SU-DHL-6 (cell line): ENCODE data around the gene DACH1.

Experiments used
- H2AFZ ChIP-seq: fragments of 200-600 bp; sonication (generic); 2 replicates; pipeline ENCODE4 v1.6.1; 2014; ENCODE audit warnings: low read depth, mild to moderate bottlenecking, moderate library complexity, mixed read lengths, antibody characterized with exemption, low read length; ENCODE audit not compliant: severe bottlenecking
- H3F3A ChIP-seq: fragments of 200-600 bp; shearing (Covaris generic); 2 replicates; pipeline ENCODE4 v1.6.0; 2016; ENCODE audit warnings: antibody characterized with exemption, mild to moderate bottlenecking; ENCODE audit not compliant: insufficient read depth
- H3K27ac ChIP-seq: fragments of 200-600 bp; sonication (generic); 2 replicates; pipeline ENCODE4 v1.5.1; 2016; ENCODE audit warnings: low read depth, mild to moderate bottlenecking, low read length, moderate library complexity, mixed read lengths
- H3K27me3 ChIP-seq: fragments of 200-600 bp; sonication (generic), shearing (Covaris generic); 2 replicates; pipeline ENCODE4 v1.6.0; 2014; ENCODE audit warnings: mild to moderate bottlenecking, low read length
- H3K36me3 ChIP-seq: fragments of 200-600 bp; sonication (generic); 2 replicates; pipeline ENCODE4 v1.6.1; 2014; ENCODE audit warnings: mild to moderate bottlenecking, low read length, mixed read lengths
- H3K4me2 ChIP-seq: fragments of 300-600, 200-600 bp; shearing (Covaris generic), sonication (generic); 2 replicates; pipeline ENCODE4 v1.6.0; 2014; ENCODE audit warnings: low read length, low read depth, mild to moderate bottlenecking; ENCODE audit not compliant: poor library complexity, severe bottlenecking
- H3K4me3 ChIP-seq: fragments of 200-600 bp; sonication (generic); 2 replicates; pipeline ENCODE4 v1.5.1; 2014; ENCODE audit warnings: antibody characterized with exemption, low read length, mild to moderate bottlenecking, mixed read lengths; ENCODE audit not compliant: insufficient read depth, poor library complexity, severe bottlenecking
- H3K79me2 ChIP-seq: fragments of 200-600 bp; sonication (generic); 2 replicates; pipeline ENCODE4 v1.6.1; 2014; ENCODE audit warnings: mild to moderate bottlenecking, low read length, moderate library complexity; ENCODE audit not compliant: insufficient read depth
- H3K9ac ChIP-seq: fragments of 200-600 bp; sonication (generic); 2 replicates; pipeline ENCODE4 v1.7.0; 2014; ENCODE audit warnings: mild to moderate bottlenecking, low read length
- H3K9me2 ChIP-seq: fragments of 200-600 bp; sonication (generic); replicated peaks from 2 replicates; pipeline ENCODE4 v1.6.1; 2014; ENCODE audit warnings: low read length; ENCODE audit not compliant: insufficient read depth
- H3K9me3 ChIP-seq: fragments of 200-600 bp; sonication (generic); 2 replicates; pipeline ENCODE4 v1.6.1; 2014; ENCODE audit warnings: low read length, mixed read lengths; ENCODE audit not compliant: insufficient read depth
- H4K20me1 ChIP-seq: fragments of 200-600 bp; sonication (generic); 2 replicates; pipeline ENCODE4 v1.6.1; 2014; ENCODE audit warnings: low read depth, mild to moderate bottlenecking, antibody characterized with exemption, low read length, moderate library complexity, mixed read lengths
- CTCF ChIP-seq: fragments of 200-600 bp; sonication (generic); IDR thresholded peaks from one replicate; pipeline ENCODE4 v1.5.1; 2017; ENCODE audit warnings: antibody characterized with exemption, mild to moderate bottlenecking, low read length, moderate library complexity; ENCODE audit not compliant: insufficient read depth, poor library complexity, severe bottlenecking
- EZH2phosphoT487 ChIP-seq: fragments of 200-600 bp; sonication (generic), shearing (Covaris generic); conservative IDR thresholded peaks from 2 replicates; pipeline ENCODE4 v1.6.1; 2018; ENCODE audit warnings: mild to moderate bottlenecking, antibody characterized with exemption, low read length, moderate library complexity, mixed read lengths

Gene DACH1

GRCh38 chr13:71798707-71799106 is 68.3 kb downstream of the DACH1 start:
- no peak for TF ChIP-seq EZH2phosphoT487
- no peak for TF ChIP-seq CTCF
- no peak overlapping the region for H3K4me3 ChIP-seq

GRCh38 chr13:71797517-71797916 is 69.5 kb downstream of the DACH1 start:
- Histone ChIP-seq H3K4me3 (no peak overlapping the region), H4K20me1 (no peaks in the 10 kb centered on the region), H3K27ac (no peak overlapping the region), H3K9me2 (no peaks in the 10 kb centered on the region), H3K79me2 (no peaks in the 10 kb centered on the region), H3K9ac (no peak overlapping the region), H3K36me3 (no peaks in the 10 kb centered on the region), H3K4me2 (no peak overlapping the region), H3K9me3 (no peaks in the 10 kb centered on the region), H3F3A (no peaks in the 10 kb centered on the region), H3K27me3 (no peaks in the 10 kb centered on the region), H2AFZ (no peak overlapping the region)
- TF ChIP-seq CTCF (no peak), EZH2phosphoT487 (no peak)

More at GRCh38 chr13:71798707-71799106, 68.3 kb downstream of the DACH1 start:
- no peaks in the 10 kb centered on the region for H3K9me2 ChIP-seq
- H3K9me3 ChIP-seq = no peaks in the 10 kb centered on the region
- H3F3A ChIP-seq = no peaks in the 10 kb centered on the region
- H3K36me3 ChIP-seq = no peaks in the 10 kb centered on the region
- H3K27ac ChIP-seq = no peak overlapping the region
- no peak overlapping the region for H3K9ac ChIP-seq
- H3K79me2 ChIP-seq = no peaks in the 10 kb centered on the region
- no peaks in the 10 kb centered on the region for H4K20me1 ChIP-seq
- H3K27me3 ChIP-seq = no peaks in the 10 kb centered on the region
- H3K4me2 ChIP-seq = no peak overlapping the region
- no peak overlapping the region for H2AFZ ChIP-seq

- Histone ChIP-seq H4K20me1 (no peaks in the 10 kb centered on the region), H3K4me3 (no peak overlapping the region), H3K4me2 (no peak overlapping the region), H2AFZ (no peak overlapping the region), H3K9me3 (no peaks in the 10 kb centered on the region), H3K9me2 (no peaks in the 10 kb centered on the region), H3K79me2 (no peaks in the 10 kb centered on the region), H3K27me3 (no peaks in the 10 kb centered on the region), H3K27ac (no peak overlapping the region), H3F3A (no peaks in the 10 kb centered on the region), H3K36me3 (no peaks in the 10 kb centered on the region; the same call in 1 of the 2 replicates), H3K9ac (no peak overlapping the region)
- TF ChIP-seq EZH2phosphoT487 (no peak), CTCF (no peak)
Observed at GRCh38 chr13:71789693-71790329, 77.2 kb downstream of the DACH1 start.
